GM12891 (cell line): Measurements from ENCODE around the gene NR2F1-AS1.

Source experiments
- PAX5 ChIP-seq: IDR thresholded peaks from 2 replicates; pipeline ENCODE4 v1.6.1; 2011; ENCODE audit warnings: low read length, moderate library complexity, mild to moderate bottlenecking; ENCODE audit not compliant: insufficient read depth, severe bottlenecking
- POLR2A ChIP-seq: IDR thresholded peaks from 2 replicates; pipeline ENCODE4 v1.6.1; 2011; ENCODE audit warnings: low read depth, low read length, control low read depth
- POLR2AphosphoS5 ChIP-seq: IDR thresholded peaks from 2 replicates; pipeline ENCODE4 v1.6.1; 2011; ENCODE audit warnings: low read depth, low read length, control low read depth
- POU2F2 ChIP-seq: IDR thresholded peaks from 2 replicates; pipeline ENCODE4 v1.6.1; 2011; ENCODE audit warnings: low read depth, mild to moderate bottlenecking, control low read depth, low read length, moderate library complexity
- SPI1 ChIP-seq: IDR thresholded peaks from 2 replicates; pipeline ENCODE4 v1.6.1; 2011; ENCODE audit warnings: low read depth, low read length, control low read depth
- TAF1 ChIP-seq: IDR thresholded peaks from 2 replicates; pipeline ENCODE4 v1.6.1; 2011; ENCODE audit warnings: low read depth, low read length, control low read depth

DNA sequence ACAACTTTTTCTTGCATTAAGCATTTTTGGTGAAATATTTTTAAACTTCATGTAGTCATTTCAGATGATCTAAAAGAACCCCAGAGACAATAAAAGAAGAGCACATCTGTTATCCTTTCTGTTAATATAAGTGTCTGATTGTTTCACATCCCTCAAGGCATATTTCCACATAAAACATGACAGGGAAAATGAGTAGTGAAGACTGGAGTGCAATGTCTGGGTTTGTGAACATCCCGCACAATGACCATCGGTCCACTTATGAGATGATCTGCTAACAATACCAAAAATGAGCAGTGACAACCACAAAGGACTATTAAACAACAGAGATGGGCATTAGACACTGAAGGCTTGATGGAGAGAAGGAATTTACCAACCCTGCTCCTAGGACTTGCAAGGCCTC lies 209.1 kb downstream of the NR2F1-AS1 start:
- TF ChIP-seq SPI1 = no peak
- TF ChIP-seq POLR2A = no peak
- no peak for TF ChIP-seq POLR2AphosphoS5
- TF ChIP-seq TAF1 = no peak
- no peak for TF ChIP-seq PAX5
- no peak for TF ChIP-seq POU2F2
